GM08714 (cell line): Measurements from ENCODE around the gene DNAJC22.

ENCODE experiments used
- H3K4me3 ChIP-seq: fragments of 200-500 bp; sonication (Bioruptor generic); 2 replicates; pipeline ENCODE4 v1.5.1; 2014; ENCODE audit warnings: mild to moderate bottlenecking, low read length, inconsistent platforms
- ZNF274 ChIP-seq: IDR thresholded peaks from 2 replicates; pipeline ENCODE4 v1.6.1; 2012; ENCODE audit warnings: mild to moderate bottlenecking, low read depth, low read length

The DNAJC22 gene

GRCh38 chr12:49345051-49345824 lies 1.4 kb upstream of the DNAJC22 start:
- peak overlapping the region; percentile 35; the same call in 1 of the 2 replicates for H3K4me3 ChIP-seq
- TF ChIP-seq ZNF274: no peak

- H3K4me3 ChIP-seq: peak overlapping the region; percentile 35; the same call in 1 of the 2 replicates
- no peak for TF ChIP-seq ZNF274
Measured at GRCh38 chr12:49345825-49346658, 646 bp upstream of the DNAJC22 start.

GRCh38 chr12:49347311-49348193 lies 864 bp downstream of the DNAJC22 start:
- peak overlapping the region; percentile 4; the same call in 1 of the 2 replicates for H3K4me3 ChIP-seq
- TF ChIP-seq ZNF274: no peak

- H3K4me3 ChIP-seq: no peak overlapping the region
- TF ChIP-seq ZNF274: no peak
Measured at GRCh38 chr12:49348781-49349180, 2.1 kb downstream of the DNAJC22 start.

DNA sequence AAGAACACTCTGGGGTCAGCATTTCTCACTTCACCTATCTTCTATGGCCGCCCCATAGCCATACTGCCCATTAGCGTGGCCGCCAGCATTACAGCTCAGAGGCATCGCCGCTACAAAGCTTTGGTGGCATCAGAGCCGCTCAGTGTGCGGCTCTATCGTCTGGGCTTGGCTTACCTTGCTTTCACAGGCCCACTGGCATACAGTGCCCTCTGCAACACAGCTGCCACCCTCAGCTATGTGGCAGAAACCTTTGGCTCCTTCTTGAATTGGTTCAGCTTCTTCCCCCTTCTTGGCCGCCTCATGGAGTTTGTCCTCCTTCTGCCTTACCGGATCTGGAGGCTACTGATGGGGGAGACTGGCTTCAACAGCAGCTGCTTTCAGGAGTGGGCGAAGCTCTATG lies 2.6 kb downstream of the DNAJC22 start:
- H3K4me3 ChIP-seq: no peak overlapping the region
- TF ChIP-seq ZNF274: no peak

- TF ChIP-seq ZNF274: no peak
Measured at GRCh38 chr12:49352351-49352750, 5.7 kb downstream of the DNAJC22 start.

GRCh38 chr12:49355913-49356312 lies 9.2 kb downstream of the DNAJC22 start:
- TF ChIP-seq ZNF274: no peak
- H3K4me3 ChIP-seq: no peak overlapping the region

More at GRCh38 chr12:49352351-49352750, 5.7 kb downstream of the DNAJC22 start:
- H3K4me3 ChIP-seq: no peak overlapping the region

DNA sequence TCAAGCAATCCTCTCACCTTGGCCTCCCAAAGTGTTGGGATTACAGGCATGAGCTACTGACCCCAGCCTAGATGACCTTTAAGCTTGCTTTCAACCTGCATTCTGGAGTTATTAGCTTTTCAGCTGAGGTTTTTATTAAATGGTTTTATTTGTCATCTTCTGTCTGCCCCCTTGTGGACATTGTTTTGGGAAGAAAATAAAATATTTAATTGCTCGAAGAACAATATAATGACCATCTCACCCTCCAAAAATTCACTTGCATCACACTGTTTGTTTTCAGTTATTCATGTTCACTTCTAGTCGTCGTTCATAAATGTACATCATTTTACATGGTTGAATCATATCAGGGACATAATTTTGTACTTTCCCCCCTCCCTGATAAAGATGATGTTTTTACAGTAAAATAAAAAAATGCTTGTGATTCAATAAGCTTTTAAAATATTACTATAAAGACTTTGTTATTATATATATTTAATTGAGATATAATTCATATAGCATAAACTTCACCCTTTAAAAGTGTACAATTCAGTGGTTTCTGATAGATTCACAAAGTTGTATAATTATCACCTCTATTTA lies 10.5 kb downstream of the DNAJC22 start:
- TF ChIP-seq ZNF274: no peak
- H3K4me3 ChIP-seq: no peak overlapping the region

DNA sequence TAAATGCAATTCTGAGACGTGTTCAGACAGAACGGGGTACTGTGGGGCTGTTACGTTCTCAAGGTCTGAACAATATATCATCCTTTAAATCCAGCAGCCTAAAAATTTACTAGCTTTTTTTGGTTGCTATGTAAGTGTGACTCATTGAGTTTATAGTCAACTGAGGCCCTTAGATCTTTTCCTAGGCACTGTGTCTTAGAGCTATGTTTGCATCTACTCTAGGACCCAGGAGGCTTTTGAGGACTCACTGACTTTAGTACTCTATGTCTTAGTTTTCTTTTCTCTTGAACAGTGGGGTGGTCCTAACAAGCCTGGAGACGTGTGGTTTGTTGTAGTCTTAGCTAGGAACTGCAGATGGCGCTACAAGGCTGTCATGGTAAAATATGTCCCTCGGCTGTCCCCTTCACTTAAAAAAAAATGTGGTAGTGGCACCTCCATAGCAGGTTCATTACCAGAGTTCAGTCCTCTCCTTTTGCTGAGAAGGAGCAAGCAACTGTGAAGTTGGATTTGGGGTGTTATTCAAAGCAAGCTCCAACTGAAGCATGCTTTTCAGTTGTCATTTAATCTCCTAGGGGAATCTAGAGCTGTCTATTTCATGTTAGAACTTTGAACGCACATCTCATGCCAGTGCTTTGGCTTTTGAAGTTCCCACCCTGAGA lies 11.9 kb downstream of the DNAJC22 start:
- TF ChIP-seq ZNF274: no peak
- no peak overlapping the region for H3K4me3 ChIP-seq

DNA sequence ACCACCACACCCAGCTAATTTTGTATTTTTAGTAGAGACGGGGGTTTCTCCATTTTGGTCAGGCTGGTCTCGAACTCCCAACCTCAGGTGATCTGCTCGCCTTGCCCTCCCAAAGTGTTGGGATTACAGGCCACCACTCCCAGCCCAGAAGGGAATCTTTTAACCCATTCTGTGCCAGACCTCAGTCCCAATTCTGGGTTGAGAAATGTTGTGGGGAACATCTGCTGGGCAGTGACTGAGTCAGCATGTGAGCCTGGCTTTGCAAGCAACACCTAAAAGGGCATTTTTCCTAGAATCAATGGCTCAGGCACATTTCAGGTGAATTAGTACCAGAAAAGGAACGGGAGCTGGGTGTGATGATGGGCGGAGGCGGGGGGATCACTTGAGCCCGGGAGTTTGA lies 13.0 kb downstream of the DNAJC22 start:
- H3K4me3 ChIP-seq: no peak overlapping the region
- no peak for TF ChIP-seq ZNF274

GRCh38 chr12:49362077-49362476 lies 15.4 kb downstream of the DNAJC22 start:
- TF ChIP-seq ZNF274: no peak

DNA sequence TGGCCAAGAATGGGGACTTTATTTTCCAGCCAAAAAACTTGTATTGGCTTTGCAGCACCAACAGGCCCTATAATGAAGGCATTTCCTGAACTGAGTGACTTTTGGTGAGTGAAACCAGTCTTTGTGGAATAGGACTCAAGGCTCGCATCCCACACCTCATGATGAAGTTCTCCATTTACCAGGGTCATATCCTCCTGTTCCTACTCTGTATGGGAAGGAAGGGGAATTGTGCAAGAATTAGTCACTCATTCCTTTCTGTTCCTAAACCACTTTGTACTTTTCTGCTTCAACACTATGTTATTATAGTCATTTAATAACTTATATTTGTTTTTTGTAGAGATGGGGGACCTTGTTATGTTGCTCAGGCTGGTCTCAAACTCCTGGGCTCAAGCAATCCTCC lies 18.3 kb downstream of the DNAJC22 start:
- no peak for TF ChIP-seq ZNF274
- no peak overlapping the region for H3K4me3 ChIP-seq

More at GRCh38 chr12:49362077-49362476, 15.4 kb downstream of the DNAJC22 start:
- no peak overlapping the region for H3K4me3 ChIP-seq

DNA sequence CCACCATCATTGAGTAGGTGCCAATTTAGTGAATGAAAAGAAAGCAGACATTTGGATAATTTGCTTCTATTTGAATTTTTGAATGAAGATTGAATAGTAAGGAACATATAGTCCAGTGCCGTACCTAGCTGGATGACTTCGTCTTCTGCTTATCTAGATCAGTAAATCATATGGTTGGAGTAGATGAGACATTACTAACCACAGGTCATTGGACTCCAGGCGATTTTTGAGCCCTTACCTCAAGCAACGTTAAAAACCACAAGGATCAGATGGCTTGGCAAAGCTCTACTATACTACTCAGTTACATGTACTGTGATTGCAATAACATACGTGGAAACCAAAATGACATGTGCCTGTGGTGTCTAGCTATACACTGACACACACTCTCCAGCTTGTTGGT lies 18.9 kb downstream of the DNAJC22 start:
- TF ChIP-seq ZNF274: no peak
- H3K4me3 ChIP-seq: no peak overlapping the region; the same call in 1 of the 2 replicates

- TF ChIP-seq ZNF274: no peak
- H3K4me3 ChIP-seq: peak overlapping the region; percentile 98
Measured at GRCh38 chr12:49366096-49366651, 19.5 kb downstream of the DNAJC22 start.
